Measurements from ENCODE around the gene RAPGEF1. TPM values are rescaled to one million over a fixed set of nuclear protein-coding genes. Genes with fewer than 3 reads are reported as not detected.
"Not testable (repeated sequence)": the region's sequence is repeated elsewhere in the genome, so short reads cannot be mapped to it uniquely, and the experiment has no call there.

Gene RAPGEF1
- total RNA-seq, 1 donor from 2014 or later = 168 TPM

DNA sequence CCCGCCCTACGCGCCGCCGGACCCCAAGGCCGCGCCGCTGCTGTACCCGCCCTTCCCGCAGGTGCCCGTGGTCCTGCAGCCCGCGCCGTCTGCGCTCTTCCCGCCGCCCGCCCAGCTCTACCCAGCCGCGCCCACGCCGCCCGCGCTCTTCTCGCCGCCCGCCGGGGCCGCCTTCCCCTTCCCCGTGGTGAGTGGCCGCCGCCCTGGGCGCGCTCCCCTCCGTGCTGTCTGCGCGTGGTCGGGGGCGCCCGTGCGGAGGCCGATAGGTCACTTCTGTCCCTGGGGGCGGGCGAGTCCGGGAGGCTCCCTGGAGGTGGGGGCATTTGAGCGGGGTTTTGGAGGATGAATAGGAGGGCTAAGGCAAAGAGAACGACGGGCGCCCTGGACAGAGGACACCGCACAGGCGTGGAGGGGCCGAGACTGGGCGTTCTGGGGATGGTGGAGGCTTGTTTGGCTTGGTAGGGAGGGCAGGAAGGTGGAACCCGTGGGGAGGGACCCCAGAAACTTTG is 185.0 kb downstream of the RAPGEF1 start:
- intact Hi-C loops (cut with micrococcal nuclease) = no loop called here
- DNase-seq (ENCODE audit: low spot score) = no peak
- H3K9me3 Mint-ChIP-seq = no peaks in the 10 kb centered on the region
- no peak overlapping the region for H3K4me3 Mint-ChIP-seq
- peaks cover 7% of the 10 kb centered on the region for H3K36me3 Mint-ChIP-seq (ENCODE audit: low read depth)
- H3K4me1 Mint-ChIP-seq (ENCODE audit: low read depth) = no peaks in the 10 kb centered on the region
- peaks cover 34% of the 10 kb centered on the region for H3K27me3 Mint-ChIP-seq (ENCODE audit: insufficient read depth)
- H3K27ac Mint-ChIP-seq = no peak overlapping the region

DNA sequence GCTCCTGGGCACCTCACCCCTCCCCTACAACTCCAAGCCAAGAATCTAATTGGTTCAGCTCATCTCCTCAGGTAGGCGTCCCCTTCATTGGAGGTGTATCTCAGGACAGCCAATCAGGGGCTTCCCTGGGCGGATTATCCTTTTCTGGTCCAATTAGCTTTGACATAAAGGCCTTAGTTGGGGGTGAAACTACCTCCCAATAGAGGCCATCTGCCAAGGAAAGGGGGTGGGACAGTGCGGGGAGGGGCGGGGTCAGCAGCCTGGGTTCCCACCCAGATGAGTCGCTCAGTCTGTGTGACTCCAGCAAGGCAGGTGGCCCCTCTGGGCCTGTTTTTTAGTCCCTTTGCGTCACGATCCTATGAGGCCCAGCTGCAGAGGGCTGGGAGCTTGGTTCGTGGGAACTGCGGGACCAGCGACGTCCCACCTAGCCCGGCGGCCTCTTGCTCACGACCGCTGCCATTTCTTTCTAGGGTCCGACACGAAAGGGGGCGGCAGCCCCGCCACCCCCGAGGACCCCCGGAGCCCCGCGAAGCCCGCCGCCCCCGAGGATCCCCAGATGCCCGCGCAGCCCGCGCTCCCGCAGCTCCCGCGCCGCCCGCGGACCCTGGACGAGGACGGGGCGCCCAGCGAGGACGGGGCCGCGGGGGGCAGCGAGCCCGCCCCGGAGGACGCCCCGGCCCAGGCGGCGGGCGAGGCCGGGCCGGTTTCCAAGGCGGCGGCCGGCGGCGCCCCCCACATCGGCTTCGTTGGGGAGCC is 185.6 kb downstream of the RAPGEF1 start:
- H3K4me3 Mint-ChIP-seq = no peak overlapping the region
- H3K9me3 Mint-ChIP-seq = no peaks in the 10 kb centered on the region
- peaks cover 7% of the 10 kb centered on the region for H3K36me3 Mint-ChIP-seq (ENCODE audit: low read depth)
- no peak overlapping the region for H3K27ac Mint-ChIP-seq
- peaks cover 40% of the 10 kb centered on the region for H3K27me3 Mint-ChIP-seq (ENCODE audit: insufficient read depth)
- intact Hi-C loops (cut with micrococcal nuclease) = no loop called here
- H3K4me1 Mint-ChIP-seq (ENCODE audit: low read depth) = no peaks in the 10 kb centered on the region
- no peak for DNase-seq (ENCODE audit: low spot score)

DNA sequence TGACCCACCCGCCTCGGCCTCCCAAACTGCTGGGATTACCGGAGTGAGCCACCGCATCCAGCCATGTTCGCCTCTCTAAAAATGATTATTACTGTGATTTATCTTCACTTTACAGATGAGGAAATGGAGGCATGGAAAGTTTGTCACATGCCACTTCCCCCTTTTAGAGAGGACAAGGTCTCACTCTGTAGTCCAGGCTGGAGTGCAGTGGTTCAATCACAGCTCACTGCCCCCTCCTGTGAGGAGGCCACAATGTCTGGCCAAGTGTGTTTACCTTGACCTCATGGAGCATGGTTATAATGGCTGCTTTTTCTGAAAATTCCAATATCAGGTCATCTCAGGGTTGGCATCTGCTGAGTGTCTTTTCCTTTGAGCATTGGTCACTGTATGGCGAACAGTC is 187.8 kb downstream of the RAPGEF1 start:
- intact Hi-C loops (cut with micrococcal nuclease) = no loop called here
- peaks cover 62% of the 10 kb centered on the region for H3K27me3 Mint-ChIP-seq (ENCODE audit: insufficient read depth)

DNA sequence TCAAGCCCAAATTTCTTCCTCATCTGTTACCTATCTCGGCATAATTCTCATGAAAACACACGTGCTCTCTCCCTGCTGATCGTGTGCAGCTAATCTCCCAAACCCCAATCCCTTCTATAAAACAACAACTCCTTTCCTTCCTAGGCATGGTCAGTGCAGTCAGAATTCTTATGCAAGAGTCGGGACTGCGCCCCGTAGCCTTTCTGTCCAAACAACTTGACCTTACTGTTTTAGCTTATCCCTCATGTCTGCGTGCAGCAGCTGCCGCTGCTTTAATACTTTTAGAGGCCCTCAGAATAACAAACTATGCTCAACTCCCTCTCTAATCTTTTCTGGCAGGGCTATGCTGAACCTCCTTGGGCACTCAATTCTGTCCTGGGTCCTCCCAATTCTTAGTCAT is 189.4 kb downstream of the RAPGEF1 start:
- H3K27ac Mint-ChIP-seq; H3K4me1 Mint-ChIP-seq (ENCODE audit: low read depth); H3K4me3 Mint-ChIP-seq; H3K9me3 Mint-ChIP-seq; DNase-seq (ENCODE audit: low spot score); intact Hi-C loops (cut with micrococcal nuclease); H3K36me3 Mint-ChIP-seq (ENCODE audit: low read depth): not testable (repeated sequence)
- peaks cover 61% of the 10 kb centered on the region for H3K27me3 Mint-ChIP-seq (ENCODE audit: insufficient read depth)

More for the DNA sequence above, 187.8 kb downstream of the RAPGEF1 start:
- no peak overlapping the region for H3K4me3 Mint-ChIP-seq
- no peak for DNase-seq (ENCODE audit: low spot score)
- H3K27ac Mint-ChIP-seq = no peak overlapping the region
- H3K36me3 Mint-ChIP-seq (ENCODE audit: low read depth) = peaks cover 9% of the 10 kb centered on the region
- no peaks in the 10 kb centered on the region for H3K4me1 Mint-ChIP-seq (ENCODE audit: low read depth)
- H3K9me3 Mint-ChIP-seq = no peaks in the 10 kb centered on the region

DNA sequence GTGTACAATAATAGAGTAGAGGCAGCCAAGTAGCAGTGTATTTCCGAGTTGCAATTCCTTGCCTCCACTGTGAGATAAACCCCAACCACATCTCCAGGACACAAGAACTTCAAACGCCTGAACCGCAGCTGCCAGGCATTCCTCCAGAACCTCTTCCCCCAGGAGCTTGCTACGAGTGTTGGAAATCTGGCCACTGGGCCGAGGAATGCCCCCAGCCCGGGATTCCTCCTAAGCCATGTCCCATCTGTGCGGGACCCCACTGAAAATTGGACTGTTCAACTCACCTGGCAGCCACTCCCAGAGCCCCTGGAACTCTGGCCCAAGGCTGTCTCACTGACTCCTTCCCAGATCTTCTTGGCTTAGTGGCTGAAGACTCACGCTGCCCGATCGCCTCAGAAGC is 190.7 kb downstream of the RAPGEF1 start:
- DNase-seq (ENCODE audit: low spot score); H3K9me3 Mint-ChIP-seq; H3K4me1 Mint-ChIP-seq (ENCODE audit: low read depth); H3K36me3 Mint-ChIP-seq (ENCODE audit: low read depth); intact Hi-C loops (cut with micrococcal nuclease); H3K27ac Mint-ChIP-seq; H3K4me3 Mint-ChIP-seq: not testable (repeated sequence)
- peaks cover 60% of the 10 kb centered on the region for H3K27me3 Mint-ChIP-seq (ENCODE audit: insufficient read depth)

DNA sequence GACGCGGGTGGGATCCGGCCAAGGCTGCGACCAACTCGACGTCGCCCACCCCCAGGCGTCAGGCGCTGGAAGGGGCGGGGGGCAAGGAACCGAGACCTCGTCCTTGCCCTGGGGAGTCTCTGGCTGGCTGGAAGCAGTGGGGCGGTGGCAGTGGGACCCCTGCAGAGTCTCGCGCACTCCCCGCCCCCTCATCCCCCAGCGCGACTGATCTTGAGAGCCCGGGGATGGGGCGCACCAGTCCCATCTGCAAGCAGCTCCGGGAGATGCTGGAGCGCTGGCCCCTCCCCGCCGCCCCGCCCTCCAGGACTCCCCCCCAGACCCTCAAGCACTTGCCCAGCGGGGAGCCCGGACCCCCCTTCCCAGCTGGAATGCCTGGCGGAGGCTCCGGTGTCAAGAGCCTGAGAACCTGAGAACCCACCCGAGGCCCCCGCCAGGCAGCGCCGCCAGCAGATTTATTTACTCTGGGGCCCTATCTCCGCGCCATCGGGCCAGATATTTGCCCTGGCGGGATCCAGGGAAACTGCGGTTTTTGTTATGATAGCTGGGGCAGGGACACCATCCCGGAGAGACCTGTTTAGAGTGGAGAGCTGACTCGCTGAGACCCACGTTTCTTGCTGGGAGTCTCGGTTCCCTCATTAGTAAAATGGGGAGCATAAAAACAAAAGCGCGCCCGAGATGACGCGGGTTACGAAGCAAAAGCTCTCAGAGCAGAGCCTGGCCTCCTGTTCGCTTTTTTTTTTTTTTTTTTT is 193.4 kb downstream of the RAPGEF1 start:
- no peaks in the 10 kb centered on the region for H3K4me1 Mint-ChIP-seq (ENCODE audit: low read depth)
- peaks cover 2% of the 10 kb centered on the region for H3K36me3 Mint-ChIP-seq (ENCODE audit: low read depth)
- peaks cover 61% of the 10 kb centered on the region for H3K27me3 Mint-ChIP-seq (ENCODE audit: insufficient read depth)
- intact Hi-C loops (cut with micrococcal nuclease) = no loop called here
- DNase-seq (ENCODE audit: low spot score) = no peak
- peaks cover 20% of the 10 kb centered on the region for H3K9me3 Mint-ChIP-seq
- no peak overlapping the region for H3K27ac Mint-ChIP-seq
- peak overlapping the region; percentile 52 for H3K4me3 Mint-ChIP-seq

DNA sequence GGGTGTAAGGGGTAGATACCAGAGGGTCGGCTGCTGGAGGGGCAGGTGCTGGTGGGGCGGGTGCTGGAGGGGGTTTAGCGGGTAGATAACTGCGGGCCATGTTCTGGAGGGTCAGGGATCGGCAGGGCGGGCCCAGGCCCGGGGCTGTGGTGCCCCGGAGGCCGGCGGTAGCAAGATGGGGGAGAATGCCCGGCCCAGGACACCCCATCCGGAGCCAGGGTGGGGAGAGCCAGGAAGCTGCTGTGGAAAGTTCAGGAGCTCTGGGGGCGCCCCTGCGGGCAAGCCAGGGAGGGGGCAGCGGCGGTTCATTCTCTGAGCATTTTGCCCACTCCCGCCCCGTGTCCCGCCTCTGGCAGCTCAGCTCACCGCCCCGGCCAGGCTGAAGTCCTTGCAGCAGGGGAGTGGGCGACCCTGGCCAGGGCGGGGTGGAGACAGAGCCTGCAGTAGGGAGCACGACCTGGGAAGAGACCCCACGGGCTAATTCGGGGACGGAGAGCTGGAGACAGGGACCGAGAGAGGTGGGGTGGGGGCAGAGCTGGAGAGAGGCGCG is 194.0 kb downstream of the RAPGEF1 start:
- peaks cover 61% of the 10 kb centered on the region for H3K27me3 Mint-ChIP-seq (ENCODE audit: insufficient read depth)

DNA sequence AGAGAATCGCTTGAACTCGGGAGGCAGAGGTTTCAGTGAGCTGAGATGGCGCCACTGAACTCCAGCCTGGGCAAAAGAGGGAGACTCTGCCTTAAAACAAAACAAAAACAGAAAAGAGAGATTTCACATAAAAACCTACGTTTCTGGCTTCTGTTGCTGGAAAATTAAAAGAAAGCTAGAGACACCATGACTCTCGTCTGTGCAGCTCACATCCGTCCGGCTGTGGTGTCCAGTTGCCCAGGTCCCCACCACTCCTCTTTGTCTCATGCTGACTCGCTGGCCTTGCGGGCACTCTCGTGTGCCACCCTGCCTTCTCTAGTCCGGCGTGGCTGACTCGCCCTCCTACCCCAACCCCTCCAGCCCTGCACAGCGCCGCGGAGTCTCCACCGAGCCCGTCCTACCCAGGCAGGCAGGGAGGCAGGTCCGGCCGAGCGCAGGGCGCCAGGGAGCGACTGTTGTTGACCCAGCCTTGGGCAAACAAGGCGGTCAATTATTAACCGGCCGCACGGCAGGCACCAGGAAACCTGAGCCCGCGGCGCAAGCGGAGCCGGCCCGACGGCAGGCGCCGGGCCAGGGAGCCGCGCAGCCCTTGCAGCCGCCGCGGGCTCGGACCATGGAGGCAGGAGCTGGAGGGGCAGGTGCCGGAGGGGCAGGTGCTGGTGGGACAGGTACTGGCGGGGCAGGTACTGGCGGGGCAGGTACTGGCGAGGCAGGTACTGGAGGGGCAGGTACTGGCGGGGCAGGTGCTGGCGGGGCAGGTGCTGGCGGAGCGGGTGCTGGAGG is 194.7 kb downstream of the RAPGEF1 start, which contains the start of gene PRRT1B:
TSS of gene PRRT1B (plus strand) at position 521 of the 783 bp plus-strand sequence. CDS start at position 614, 93 bp downstream.
- Mint-ChIP-seq H3K27me3 (ENCODE audit: insufficient read depth) (peaks cover 58% of the 10 kb centered on the region), H3K9me3 (peaks cover 20% of the 10 kb centered on the region), H3K4me3 (no peak within 1 kb of the TSS), H3K36me3 (ENCODE audit: low read depth) (peaks cover 2% of the 10 kb centered on the region), H3K4me1 (ENCODE audit: low read depth) (no peaks in the 10 kb centered on the region), H3K27ac (no peak within 1 kb of the TSS)
- no peak for DNase-seq (ENCODE audit: low spot score)
- intact Hi-C loops (cut with micrococcal nuclease) = no loop called here

More for the DNA sequence above, 194.0 kb downstream of the RAPGEF1 start:
- intact Hi-C loops (cut with micrococcal nuclease) = no loop called here
- DNase-seq (ENCODE audit: low spot score) = no peak
- peaks cover 20% of the 10 kb centered on the region for H3K9me3 Mint-ChIP-seq
- H3K4me3 Mint-ChIP-seq = no peak overlapping the region
- H3K36me3 Mint-ChIP-seq (ENCODE audit: low read depth) = peaks cover 2% of the 10 kb centered on the region
- H3K27ac Mint-ChIP-seq = no peak overlapping the region
- H3K4me1 Mint-ChIP-seq (ENCODE audit: low read depth) = no peaks in the 10 kb centered on the region

DNA sequence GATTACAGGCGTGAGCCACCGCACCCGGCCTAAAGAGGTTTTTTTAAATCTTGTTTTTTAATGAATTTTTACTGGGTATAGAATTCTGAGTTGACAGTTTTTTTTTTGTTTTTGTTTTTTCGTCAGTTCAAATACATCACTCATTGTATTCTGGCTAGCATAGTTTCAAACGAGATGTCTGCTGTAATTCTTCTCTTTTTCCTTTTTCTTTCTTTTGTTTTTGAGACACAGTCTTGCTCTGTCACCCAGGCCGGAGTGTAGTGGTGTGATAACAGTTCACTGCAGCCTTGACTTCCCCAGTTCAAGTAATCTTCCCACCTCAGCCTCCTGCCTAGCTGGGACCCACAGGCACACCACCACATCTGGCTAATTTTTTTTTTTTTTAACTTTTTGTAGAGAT is 196.7 kb downstream of the RAPGEF1 start:
- intact Hi-C loops (cut with micrococcal nuclease) = no loop called here
- H3K9me3 Mint-ChIP-seq = peaks cover 20% of the 10 kb centered on the region

DNA sequence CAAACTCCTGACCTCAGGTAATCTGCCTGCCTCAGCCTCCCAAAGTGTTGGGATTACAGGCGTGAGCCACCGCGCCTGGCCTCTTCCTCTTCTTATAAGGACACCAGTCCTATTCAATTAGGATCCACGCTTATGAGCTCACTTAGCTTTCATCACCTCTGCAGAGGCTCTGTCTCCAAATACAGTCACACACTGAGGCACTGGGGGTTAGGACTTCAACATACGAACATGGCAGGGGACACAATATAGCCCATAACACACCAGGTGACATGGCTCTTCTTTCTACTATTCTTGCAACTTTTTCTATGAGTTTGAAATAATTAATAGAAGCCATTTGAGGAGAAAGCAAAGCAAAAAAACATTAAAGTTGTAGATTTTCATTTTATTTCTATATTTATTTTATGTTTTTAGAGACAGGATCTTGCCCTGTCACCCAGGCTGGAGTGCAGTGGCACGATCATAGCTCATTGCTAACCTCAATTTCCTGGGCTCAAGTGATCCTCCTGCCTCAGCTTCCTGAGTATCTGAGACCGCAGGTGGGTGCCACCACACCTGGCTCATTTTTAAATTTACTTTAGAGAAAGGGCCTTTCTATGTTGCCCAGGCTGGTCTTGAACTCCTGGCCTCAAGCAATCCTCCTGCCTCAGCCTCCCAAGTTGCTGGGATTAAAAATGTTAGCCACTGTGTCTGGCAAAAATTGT is 200.5 kb downstream of the RAPGEF1 start:
- Mint-ChIP-seq H3K36me3 (ENCODE audit: low read depth) (no peaks in the 10 kb centered on the region), H3K27me3 (ENCODE audit: insufficient read depth) (peaks cover 14% of the 10 kb centered on the region), H3K27ac (no peak overlapping the region), H3K4me3 (no peak overlapping the region), H3K4me1 (ENCODE audit: low read depth) (peaks cover 15% of the 10 kb centered on the region), H3K9me3 (peaks cover 18% of the 10 kb centered on the region)
- DNase-seq (ENCODE audit: low spot score) = no peak
- intact Hi-C loops (cut with micrococcal nuclease) = no loop called here

More for the DNA sequence above, 196.7 kb downstream of the RAPGEF1 start:
- no peak overlapping the region for H3K4me3 Mint-ChIP-seq
- H3K36me3 Mint-ChIP-seq (ENCODE audit: low read depth) = peaks cover 2% of the 10 kb centered on the region
- no peak for DNase-seq (ENCODE audit: low spot score)
- H3K4me1 Mint-ChIP-seq (ENCODE audit: low read depth) = peaks cover 9% of the 10 kb centered on the region
- H3K27ac Mint-ChIP-seq = no peak overlapping the region
- H3K27me3 Mint-ChIP-seq (ENCODE audit: insufficient read depth) = peaks cover 37% of the 10 kb centered on the region

DNA sequence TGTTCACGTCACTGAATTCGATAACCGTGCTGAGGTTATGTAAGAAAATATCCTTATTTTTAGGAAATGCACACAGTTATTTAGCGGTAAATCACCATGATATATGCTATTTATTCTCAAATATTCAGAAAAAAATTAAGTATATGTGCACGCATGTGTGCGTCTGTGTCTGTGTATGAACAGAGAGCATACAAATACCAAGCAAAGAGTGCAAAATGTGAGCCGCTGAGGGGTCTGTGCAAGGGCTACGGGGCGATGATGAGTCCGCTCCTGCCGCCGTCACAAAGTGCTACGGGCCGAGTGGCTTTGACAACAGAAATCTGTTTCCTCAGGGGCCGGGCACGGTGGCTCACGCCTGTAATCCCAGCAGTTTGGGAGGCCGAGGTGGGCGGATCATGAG is 201.9 kb downstream of the RAPGEF1 start:
- Mint-ChIP-seq H3K36me3 (ENCODE audit: low read depth) (no peaks in the 10 kb centered on the region), H3K4me1 (ENCODE audit: low read depth) (peaks cover 16% of the 10 kb centered on the region), H3K4me3 (no peak overlapping the region), H3K27ac (no peak overlapping the region), H3K9me3 (peaks cover 4% of the 10 kb centered on the region), H3K27me3 (ENCODE audit: insufficient read depth) (peaks cover 4% of the 10 kb centered on the region)
- DNase-seq (ENCODE audit: low spot score) = no peak
- intact Hi-C loops (cut with micrococcal nuclease) = no loop called here

DNA sequence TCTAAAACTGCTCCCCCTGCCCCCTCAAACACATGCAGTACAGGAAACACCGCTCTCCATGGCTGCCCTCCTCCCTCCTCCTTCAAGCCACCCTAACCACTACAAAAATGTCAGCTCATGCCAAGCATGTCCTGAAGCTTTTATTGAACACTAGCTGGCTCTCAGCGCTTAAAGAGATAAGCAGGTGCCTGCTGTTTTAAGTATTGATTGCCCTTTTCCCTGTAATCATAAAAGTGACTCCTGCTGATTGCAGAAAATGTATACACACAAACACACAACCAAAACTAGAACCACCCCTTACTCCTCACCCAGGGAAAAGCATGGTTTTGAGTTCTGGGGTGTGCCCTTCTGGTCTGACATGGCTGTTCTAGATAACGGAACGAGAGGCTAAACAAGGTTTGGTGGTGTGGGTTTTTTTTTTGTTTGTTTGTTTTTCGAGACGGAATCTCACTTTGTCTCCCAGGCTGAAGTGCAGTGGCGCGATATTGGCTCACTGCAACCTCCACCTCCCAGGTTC is 205.1 kb downstream of the RAPGEF1 start:
- peaks cover 1% of the 10 kb centered on the region for H3K27me3 Mint-ChIP-seq (ENCODE audit: insufficient read depth)
- peaks cover 18% of the 10 kb centered on the region for H3K4me1 Mint-ChIP-seq (ENCODE audit: low read depth)
- H3K9me3 Mint-ChIP-seq = no peaks in the 10 kb centered on the region
- intact Hi-C loops (cut with micrococcal nuclease) = no loop called here
- H3K4me3 Mint-ChIP-seq = peak overlapping the region; percentile 37
- no peak overlapping the region for H3K27ac Mint-ChIP-seq
- no peak for DNase-seq (ENCODE audit: low spot score)
- peaks cover under 1% of the 10 kb centered on the region for H3K36me3 Mint-ChIP-seq (ENCODE audit: low read depth)
